LNCaP clone FGC (cell line): ENCODE measurements around the gene GLIPR1L2.
"Not testable (repeated sequence)": the region's sequence is repeated elsewhere in the genome, so short reads cannot be mapped to it uniquely, and the experiment has no call there.

Source experiments
- DNase-seq: peaks from one replicate; pipeline ENCODE4 v3.0.0-alpha.2; 2011; ENCODE audit warnings: low read depth
- H3K4me3 ChIP-seq: 2 replicates; pipeline ENCODE4 v1.5.1; 2011; ENCODE audit warnings: mild to moderate bottlenecking, low read depth, low read length, control low read depth
- CTCF ChIP-seq: IDR thresholded peaks from 2 replicates; pipeline ENCODE4 v1.5.1; 2012; ENCODE audit warnings: mild to moderate bottlenecking; ENCODE audit not compliant: control insufficient read depth, insufficient read depth; ENCODE audit errors: extremely low read depth

The GLIPR1L2 gene

DNA sequence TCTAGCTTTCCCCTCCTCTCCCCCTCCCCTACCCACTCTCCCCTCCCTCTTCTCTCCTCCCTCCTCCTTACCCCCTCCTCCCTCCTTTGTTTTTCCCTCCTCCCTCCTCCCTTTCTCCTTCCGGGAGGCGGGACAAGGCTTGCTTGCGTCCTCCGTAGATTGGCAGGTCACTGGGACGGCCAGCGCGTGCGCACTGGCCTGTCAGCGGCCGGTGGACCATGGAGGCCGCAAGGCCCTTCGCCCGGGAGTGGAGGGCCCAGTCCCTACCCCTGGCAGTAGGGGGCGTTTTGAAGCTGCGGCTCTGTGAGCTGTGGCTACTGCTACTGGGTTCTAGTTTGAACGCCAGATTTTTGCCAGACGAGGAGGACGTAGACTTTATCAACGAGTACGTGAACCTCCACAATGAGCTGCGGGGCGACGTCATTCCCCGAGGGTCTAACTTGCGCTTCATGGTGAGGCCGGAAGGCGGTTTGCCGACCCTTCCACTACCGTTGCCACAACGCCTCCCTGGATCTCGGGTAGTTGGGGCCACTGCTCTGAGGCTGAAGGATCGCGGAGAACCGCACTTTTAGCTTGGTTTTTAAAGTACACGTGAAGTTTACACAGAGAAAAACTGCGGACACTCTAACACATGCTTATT, at the start of gene GLIPR1L2:
TSS of gene GLIPR1L2 (plus strand) at position 191 of the 640 bp plus-strand sequence. CDS start at position 219, 28 bp downstream.
- DNase-seq, result peak; percentile 95
- peak within 1 kb of the TSS; percentile 60 for H3K4me3 ChIP-seq
- peak; percentile 86 for TF ChIP-seq CTCF

- no peak for DNase-seq
- H3K4me3 ChIP-seq, result no peak overlapping the region
- no peak for TF ChIP-seq CTCF
These were observed 49.0 kb upstream of the GLIPR1L2 start for GRCh38 chr12:75341873-75342272.

DNA sequence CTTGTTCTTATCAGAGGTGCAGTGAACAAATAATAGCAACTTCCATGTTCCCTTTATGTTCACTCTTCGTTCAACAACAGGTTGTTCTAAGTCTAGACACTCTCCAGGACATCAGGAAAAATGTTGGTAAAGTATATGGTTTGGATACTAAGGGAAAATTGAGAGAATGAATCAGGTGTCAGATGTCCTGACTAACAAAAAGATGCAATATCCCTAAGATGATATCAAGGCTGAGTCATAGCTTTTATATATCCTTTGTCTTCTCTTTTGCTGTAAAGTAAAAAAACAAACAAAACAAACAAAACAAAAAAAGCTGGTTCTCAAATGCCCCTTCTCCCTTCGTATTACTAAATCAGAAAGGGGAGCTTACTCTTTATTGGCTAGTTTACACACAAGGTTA, 45.4 kb upstream of the GLIPR1L2 start:
- TF ChIP-seq CTCF, result no peak
- DNase-seq, result no peak
- no peak overlapping the region for H3K4me3 ChIP-seq

GRCh38 chr12:75346215-75346614, 44.7 kb upstream of the GLIPR1L2 start:
- not testable (repeated sequence) for DNase-seq, H3K4me3 ChIP-seq

DNA sequence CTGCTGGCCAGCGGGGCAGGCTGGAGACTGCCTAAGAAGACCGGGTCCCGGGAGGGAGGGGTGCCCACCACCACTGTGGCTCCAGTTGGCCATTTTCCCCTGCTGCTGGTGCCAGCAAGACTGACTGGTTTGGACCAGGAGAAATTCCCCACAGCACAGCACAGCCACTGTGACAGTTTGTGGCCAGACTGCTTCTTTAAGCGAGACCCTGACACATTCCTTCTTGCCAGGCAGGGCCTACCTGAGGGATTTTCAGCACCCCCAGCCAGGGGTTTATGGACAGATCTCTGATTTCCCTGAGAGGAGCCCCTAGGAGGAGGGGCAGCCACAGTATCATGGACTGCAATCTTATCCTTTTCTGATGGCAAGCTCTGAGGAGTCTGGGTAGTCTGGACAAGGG, 40.9 kb upstream of the GLIPR1L2 start:
- no peak for TF ChIP-seq CTCF
- DNase-seq, result no peak
- H3K4me3 ChIP-seq, result no peak overlapping the region

- TF ChIP-seq CTCF, result no peak
- DNase-seq, result no peak
- H3K4me3 ChIP-seq, result no peak overlapping the region
These were observed 40.5 kb upstream of the GLIPR1L2 start for GRCh38 chr12:75350413-75350812.

- TF ChIP-seq CTCF, result no peak
- H3K4me3 ChIP-seq, result no peak overlapping the region
- DNase-seq, result no peak
These were observed 36.9 kb upstream of the GLIPR1L2 start for GRCh38 chr12:75354011-75354410.
